ENCODE data around the gene PCDHB6.
A peak's percentile ranks its signal among the peaks of the same experiment; 100 is the strongest.
"Not testable (repeated sequence)": the region's sequence is repeated elsewhere in the genome, so short reads cannot be mapped to it uniquely, and the experiment has no call there.

PCDHB6 gene

DNA sequence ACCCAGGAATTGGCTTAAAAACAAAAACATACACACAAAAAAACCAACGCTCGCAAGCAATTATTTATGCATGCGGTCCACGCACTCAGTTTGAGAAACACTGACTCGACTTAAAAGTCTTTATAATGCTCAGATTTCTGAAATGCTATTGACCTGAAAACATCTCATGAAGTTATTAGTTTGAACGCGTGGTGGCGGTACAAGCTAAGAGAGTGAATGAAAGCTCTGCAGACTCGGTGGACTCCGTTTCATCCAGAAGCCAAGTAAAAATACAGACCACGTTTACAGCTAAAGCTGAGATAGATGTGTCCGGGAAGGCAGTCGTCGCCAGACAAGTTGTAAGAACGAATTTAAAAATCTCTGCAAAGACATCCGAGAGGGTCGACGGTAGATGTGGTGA is at the start of gene PCDHB6:
PCDHB6 (plus strand) TSS at position 246 of the 400 bp plus-strand sequence. CDS start 201 bp downstream, outside the sequence.
- DNase-seq (ENCODE audit: low spot score): peak; percentile 36

DNA sequence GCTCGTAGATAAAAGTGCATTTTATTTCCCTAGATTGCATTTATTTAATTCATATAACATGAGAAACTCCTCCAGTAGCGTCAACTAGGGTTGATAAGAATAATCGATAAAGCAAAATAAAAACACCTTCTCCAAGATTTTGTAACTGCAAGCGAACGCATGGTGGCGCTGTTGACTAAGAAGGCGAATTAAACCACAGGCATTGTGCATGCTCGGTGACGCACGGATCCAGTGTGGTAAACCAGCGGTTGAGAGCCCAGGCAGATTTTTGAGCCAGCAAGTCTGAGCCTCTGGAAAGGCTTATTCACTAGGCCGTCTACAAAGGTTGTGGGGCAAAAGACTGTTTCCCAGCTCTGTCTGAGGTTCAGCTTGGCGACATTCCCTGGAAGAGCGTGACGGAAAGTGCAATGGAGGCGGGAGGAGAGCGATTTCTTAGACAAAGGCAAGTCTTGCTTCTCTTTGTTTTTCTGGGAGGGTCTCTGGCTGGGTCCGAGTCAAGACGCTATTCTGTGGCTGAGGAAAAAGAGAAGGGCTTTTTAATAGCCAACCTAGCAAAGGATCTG is 49.5 kb upstream of the PCDHB6 start, which contains the start of gene PCDHB3:
PCDHB3 (plus strand) TSS at position 231 of the 563 bp plus-strand sequence; CDS start at position 408, 177 bp downstream.
- peak; percentile 70 for DNase-seq (ENCODE audit: low spot score)

DNA sequence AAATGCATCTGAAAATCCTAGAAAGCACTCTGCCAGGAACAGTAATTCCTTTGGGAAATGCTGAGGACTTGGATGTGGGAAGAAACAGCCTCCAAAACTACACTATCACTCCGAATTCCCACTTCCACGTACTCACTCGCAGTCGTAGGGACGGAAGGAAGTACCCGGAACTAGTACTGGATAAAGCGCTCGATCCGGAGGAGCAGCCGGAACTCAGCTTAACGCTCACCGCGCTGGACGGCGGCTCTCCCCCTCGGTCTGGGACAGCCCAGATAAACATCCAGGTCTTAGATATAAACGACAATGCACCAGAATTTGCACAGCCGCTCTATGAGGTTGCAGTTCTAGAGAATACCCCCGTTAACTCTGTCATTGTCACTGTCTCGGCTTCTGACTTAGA is 48.8 kb upstream of the PCDHB6 start:
- no peak for DNase-seq (ENCODE audit: low spot score)

DNA sequence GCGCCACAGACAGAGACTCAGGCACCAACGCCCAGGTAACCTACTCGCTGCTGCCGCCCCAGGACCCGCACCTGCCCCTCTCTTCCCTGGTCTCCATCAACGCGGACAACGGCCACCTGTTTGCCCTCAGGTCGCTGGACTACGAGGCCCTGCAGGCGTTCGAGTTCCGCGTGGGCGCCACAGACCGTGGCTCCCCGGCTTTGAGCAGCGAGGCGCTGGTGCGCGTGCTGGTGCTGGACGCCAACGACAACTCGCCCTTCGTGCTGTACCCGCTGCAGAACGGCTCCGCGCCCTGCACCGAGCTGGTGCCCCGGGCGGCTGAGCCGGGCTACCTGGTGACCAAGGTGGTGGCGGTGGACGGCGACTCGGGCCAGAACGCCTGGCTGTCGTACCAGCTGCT is 47.8 kb upstream of the PCDHB6 start:
- DNase-seq (ENCODE audit: low spot score): not testable (repeated sequence)

DNA sequence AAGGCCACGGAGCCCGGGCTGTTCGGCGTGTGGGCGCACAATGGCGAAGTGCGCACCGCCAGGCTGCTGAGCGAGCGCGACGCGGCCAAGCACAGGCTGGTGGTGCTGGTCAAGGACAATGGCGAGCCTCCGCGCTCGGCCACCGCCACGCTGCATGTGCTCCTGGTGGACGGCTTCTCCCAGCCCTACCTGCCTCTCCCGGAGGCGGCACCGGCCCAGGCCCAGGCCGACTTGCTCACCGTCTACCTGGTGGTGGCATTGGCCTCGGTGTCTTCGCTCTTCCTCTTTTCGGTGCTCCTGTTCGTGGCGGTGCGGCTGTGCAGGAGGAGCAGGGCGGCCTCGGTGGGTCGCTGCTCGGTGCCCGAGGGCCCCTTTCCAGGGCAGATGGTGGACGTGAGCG is 47.4 kb upstream of the PCDHB6 start:
- not testable (repeated sequence) for DNase-seq (ENCODE audit: low spot score)

DNA sequence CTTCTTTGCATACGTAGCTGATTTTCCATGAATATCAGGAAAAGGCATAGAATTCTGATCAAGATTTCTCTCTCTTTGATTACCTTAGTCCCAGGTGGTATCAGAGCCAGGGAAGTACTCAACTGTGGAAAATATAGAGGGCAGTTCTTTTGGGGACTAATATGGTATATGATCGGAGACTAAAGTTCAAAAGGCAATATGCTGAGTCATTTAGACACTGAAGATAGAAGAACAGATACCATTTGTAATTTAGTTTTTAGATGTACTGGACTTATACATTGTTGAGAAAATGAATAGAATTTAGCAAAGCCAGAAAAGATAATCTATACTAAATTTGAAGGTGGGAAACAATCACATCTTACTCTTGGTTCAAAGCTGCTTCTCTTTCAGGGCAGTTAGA is 44.5 kb upstream of the PCDHB6 start:
- DNase-seq (ENCODE audit: low spot score): no peak

DNA sequence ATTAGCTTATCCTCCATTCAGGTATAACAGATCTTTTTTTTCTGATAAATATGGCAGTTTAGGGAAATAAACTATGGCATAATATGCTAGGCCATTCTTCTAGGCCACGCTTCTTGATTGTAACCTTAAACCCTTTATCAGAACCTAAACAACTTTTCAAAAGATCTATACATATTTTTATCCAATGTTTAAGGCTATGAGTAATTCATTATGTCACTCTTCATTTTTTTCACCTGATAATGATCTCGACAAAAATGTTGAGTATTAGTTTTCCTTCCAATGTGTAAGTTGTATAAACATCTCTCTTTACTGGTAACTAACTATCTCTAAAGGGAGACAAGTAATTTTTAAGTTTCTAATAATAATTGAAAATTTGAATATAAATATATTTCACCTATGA is 30.6 kb upstream of the PCDHB6 start:
- DNase-seq (ENCODE audit: low spot score): no peak

DNA sequence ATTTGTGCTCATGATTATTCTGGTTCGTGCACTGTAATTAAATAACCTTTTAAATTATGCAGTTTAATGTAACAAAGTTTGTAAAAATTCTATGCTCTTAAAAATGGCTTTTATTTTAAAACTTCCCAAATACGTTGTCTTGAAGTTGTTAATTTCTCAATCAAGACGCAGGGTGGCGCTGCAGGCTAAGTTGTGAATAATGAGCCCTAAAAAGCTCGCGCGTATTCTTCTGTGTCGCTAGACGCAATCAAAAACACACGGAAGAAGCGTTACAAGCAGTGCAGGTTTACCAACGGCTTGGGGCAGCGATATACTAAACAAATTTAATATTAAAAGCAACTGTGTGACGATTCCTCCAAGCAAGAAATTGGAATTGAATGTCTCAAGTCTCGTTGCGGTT is 28.3 kb upstream of the PCDHB6 start, which contains the start of gene PCDHB4:
PCDHB4 (plus strand) TSS at position 256 of the 400 bp plus-strand sequence. CDS start 181 bp downstream, outside the sequence.
- DNase-seq (ENCODE audit: low spot score): no peak

DNA sequence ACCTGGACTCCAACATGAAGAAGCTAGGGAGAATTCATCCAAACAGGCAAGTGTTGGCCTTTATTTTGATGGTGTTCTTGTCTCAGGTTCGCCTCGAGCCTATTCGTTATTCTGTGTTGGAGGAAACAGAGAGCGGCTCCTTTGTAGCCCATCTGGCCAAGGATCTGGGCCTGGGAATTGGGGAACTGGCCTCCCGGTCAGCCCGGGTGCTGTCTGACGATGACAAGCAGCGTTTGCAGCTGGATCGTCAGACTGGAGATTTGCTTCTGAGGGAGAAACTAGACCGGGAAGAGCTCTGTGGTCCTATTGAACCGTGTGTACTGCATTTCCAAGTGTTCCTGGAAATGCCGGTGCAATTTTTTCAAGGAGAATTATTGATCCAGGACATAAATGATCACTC is 27.9 kb upstream of the PCDHB6 start:
- no peak for DNase-seq (ENCODE audit: low spot score)

DNA sequence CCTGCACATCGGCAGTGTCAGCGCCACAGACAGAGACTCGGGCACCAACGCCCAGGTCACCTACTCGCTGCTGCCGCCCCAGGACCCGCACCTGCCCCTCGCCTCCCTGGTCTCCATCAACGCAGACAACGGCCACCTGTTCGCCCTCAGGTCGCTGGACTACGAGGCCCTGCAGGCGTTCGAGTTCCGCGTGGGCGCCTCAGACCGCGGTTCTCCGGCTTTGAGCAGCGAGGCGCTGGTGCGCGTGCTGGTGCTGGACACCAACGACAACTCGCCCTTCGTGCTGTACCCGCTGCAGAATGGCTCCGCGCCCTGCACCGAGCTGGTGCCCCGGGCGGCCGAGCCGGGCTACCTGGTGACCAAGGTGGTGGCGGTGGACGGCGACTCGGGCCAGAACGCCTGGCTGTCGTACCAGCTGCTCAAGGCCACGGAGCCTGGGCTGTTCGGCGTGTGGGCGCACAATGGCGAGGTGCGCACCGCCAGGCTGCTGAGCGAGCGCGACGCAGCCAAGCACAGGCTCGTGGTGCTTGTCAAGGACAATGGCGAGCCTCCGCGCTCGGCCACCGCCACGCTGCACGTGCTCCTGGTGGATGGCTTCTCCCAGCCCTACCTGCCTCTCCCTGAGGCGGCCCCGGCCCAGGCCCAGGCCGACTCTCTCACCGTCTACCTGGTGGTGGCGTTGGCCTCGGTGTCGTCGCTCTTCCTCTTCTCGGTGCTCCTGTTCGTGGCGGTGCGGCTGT is 26.3 kb upstream of the PCDHB6 start:
- not testable (repeated sequence) for DNase-seq (ENCODE audit: low spot score)

DNA sequence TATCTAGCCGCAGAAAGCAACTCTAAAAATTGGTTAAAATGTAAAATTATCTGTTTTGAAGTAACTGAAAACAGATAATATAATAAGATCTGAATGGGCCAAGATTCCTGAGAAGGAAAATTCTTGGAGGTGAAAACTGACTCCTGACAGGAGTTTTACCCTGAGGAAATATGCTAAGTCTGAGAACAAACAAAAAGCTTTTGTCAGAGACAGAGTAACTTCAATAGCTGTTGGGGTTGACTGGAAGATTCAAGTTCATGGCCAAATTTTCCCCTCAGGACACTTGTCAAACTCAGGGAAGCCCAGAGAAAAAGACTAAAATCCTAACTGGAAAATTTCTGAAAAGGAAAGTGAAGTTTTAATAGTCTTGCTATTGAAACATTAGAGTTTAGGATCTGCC is 22.6 kb upstream of the PCDHB6 start:
- no peak for DNase-seq (ENCODE audit: low spot score)

DNA sequence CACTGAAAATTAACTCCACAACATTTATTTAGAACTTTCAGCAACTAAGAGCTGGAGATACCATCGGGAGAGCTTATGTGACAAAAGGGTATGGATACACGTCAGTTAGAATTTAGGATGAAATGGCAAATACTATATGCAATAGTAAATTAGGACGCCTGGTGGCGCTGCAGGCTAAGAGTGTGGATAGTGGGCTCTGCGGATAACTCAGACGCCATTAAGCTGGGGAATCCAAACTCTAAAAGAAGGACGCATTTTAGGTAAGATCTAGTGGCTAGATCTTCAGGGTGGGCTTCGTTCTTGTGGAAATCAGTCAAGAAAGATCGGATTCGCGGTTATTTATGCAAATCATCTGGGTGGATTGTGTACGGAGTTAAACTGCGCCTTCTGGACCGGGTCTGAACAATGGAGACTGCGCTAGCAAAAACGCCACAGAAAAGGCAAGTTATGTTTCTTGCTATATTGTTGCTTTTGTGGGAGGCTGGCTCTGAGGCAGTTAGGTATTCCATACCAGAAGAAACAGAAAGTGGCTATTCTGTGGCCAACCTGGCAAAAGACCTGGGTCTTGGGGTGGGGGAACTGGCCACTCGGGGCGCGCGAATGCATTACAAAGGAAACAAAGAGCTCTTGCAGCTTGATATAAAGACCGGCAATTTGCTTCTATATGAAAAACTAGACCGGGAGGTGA is 14.7 kb upstream of the PCDHB6 start, which contains the start of gene PCDHB5:
PCDHB5 (plus strand) TSS at position 177 of the 688 bp plus-strand sequence; CDS start at position 406, 229 bp downstream.
- DNase-seq (ENCODE audit: low spot score): peak; percentile 53

DNA sequence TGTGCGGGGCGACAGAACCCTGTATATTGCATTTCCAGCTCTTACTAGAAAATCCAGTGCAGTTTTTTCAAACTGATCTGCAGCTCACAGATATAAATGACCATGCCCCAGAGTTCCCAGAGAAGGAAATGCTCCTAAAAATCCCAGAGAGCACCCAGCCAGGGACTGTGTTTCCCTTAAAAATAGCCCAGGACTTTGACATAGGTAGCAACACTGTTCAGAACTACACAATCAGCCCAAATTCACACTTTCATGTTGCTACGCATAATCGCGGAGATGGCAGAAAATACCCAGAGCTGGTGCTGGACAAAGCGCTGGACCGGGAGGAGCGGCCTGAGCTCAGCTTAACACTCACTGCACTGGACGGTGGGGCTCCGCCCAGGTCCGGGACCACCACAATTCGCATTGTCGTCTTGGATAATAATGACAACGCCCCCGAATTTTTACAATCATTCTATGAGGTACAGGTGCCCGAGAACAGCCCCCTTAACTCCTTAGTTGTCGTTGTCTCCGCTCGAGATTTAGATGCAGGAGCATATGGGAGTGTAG is 14.1 kb upstream of the PCDHB6 start:
- DNase-seq (ENCODE audit: low spot score): no peak

DNA sequence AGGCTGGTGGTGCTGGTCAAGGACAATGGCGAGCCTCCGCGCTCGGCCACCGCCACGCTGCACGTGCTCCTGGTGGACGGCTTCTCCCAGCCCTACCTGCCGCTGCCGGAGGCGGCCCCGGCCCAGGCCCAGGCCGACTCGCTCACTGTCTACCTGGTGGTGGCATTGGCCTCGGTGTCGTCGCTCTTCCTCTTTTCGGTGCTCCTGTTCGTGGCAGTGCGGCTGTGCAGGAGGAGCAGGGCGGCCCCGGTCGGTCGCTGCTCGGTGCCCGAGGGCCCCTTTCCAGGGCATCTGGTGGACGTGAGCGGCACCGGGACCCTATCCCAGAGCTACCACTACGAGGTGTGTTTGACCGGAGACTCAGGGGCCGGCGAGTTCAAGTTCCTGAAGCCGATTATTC is 12.5 kb upstream of the PCDHB6 start:
- not testable (repeated sequence) for DNase-seq (ENCODE audit: low spot score)

DNA sequence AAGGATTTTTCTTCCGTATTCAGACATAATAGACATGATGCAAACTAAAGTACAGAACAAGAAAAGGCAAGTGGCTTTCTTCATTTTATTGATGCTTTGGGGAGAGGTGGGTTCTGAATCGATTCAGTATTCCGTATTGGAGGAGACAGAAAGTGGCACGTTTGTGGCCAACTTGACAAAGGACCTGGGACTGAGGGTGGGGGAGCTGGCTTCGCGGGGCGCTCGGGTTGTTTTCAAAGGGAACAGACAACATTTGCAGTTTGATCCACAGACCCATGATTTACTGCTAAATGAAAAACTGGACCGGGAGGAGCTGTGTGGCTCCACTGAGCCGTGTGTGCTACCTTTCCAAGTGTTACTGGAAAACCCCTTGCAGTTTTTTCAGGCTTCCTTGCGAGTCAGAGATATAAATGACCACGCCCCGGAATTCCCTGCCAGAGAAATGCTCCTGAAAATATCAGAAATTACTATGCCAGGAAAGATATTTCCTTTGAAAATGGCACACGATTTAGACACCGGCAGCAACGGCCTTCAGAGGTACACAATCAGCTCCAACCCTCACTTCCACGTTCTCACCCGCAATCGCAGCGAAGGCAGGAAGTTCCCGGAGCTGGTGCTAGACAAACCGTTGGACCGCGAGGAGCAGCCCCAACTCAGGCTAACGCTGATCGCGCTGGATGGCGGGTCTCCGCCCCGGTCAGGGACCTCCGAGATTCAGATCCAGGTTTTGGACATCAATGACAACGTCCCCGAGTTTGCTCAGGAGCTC is 551 bp downstream of the PCDHB6 start:
- DNase-seq (ENCODE audit: low spot score): no peak

DNA sequence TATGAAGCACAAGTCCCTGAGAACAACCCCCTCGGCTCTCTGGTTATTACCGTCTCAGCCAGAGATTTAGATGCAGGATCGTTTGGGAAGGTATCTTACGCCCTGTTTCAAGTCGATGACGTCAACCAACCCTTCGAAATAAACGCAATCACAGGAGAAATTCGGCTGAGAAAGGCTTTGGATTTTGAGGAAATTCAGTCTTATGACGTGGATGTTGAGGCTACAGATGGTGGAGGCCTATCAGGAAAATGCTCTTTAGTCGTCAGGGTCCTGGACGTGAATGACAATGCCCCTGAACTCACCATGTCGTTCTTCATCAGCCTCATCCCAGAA is 1.1 kb downstream of the PCDHB6 start:
- no peak for DNase-seq (ENCODE audit: low spot score)

DNA sequence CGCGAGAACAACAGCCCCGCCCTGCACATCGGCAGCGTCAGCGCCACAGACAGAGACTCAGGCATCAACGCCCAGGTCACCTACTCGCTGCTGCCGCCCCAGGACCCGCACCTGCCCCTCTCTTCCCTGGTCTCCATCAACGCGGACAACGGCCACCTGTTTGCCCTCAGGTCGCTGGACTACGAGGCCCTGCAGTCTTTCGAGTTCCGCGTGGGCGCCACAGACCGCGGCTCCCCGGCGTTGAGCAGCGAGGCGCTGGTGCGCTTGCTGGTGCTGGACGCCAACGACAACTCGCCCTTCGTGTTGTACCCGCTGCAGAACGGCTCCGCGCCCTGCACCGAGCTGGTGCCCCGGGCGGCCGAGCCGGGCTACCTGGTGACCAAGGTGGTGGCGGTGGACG is 1.8 kb downstream of the PCDHB6 start:
- DNase-seq (ENCODE audit: low spot score): not testable (repeated sequence)

DNA sequence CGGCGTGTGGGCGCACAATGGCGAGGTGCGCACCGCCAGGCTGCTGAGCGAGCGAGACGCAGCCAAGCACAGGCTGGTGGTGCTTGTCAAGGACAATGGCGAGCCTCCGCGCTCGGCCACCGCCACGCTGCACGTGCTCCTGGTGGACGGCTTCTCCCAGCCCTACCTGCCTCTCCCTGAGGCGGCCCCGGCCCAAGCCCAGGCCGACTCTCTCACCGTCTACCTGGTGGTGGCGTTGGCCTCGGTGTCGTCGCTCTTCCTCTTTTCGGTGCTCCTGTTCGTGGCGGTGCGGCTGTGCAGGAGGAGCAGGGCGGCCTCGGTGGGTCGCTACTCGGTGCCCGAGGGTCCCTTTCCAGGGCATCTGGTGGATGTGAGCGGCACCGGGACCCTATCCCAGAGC is 2.2 kb downstream of the PCDHB6 start:
- not testable (repeated sequence) for DNase-seq (ENCODE audit: low spot score)

DNA sequence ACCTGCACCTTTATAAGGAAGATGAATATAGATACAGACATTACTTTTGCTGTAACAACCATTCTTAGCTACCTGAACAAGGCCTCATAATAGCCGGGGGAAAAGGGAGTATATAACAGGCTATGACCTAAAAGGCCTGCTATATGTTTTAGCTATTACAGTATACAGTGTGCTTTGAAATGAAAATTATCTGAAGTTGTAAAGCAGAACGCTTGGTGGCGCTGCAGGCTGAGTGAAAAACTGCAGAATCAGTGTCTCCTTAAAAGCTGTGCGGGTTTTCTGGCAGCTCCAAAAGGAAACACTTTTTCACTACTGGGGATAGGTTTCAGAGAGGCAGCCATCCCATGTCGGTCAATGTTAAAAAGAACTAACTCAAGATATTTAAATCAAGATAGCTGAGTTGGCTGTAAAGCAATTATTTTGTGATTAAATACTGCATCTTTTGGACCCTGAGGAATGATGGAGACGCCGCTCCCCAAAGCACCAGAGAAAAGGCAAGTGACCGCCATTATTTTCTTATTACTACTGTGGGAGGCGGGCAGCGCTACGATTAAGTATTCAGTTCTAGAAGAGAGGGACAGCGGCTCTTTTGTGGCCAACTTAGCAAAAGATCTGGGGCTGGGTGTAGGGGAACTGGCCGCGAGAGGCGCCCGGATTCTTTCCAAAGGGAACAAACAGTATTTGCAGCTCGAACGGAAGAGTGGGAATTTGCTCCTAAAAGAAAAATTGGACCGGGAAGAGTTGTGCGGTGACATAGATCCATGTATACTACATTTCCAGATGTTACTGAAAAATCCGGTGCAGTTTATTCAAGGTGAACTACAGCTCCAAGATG is 5.9 kb downstream of the PCDHB6 start:
- no peak for DNase-seq (ENCODE audit: low spot score)

DNA sequence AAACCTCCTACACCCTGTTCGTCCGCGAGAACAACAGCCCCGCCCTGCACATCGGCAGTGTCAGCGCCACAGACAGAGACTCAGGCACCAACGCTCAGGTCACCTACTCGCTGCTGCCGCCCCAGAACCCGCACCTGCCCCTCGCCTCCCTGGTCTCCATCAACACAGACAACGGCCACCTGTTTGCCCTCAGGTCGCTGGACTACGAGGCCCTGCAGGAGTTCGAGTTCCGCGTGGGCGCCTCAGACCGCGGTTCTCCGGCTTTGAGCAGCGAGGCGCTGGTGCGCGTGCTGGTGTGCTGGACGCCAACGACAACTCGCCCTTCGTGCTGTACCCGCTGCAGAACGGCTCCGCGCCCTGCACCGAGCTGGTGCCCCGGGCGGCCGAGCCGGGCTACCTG is 7.5 kb downstream of the PCDHB6 start:
- DNase-seq (ENCODE audit: low spot score): not testable (repeated sequence)

DNA sequence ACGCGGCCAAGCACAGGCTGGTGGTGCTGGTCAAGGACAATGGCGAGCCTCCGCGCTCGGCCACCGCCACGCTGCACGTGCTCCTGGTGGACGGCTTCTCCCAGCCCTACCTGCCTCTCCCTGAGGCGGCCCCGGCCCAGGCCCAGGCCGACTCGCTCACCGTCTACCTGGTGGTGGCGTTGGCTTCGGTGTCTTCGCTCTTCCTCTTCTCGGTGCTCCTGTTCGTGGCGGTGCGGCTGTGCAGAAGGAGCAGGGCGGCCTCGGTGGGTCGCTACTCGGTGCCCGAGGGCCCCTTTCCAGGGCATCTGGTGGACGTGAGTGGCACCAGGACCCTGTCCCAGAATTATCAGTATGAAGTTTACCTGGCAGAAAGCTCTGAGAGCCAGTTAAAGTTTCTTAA is 8.0 kb downstream of the PCDHB6 start:
- DNase-seq (ENCODE audit: low spot score): not testable (repeated sequence)

All from kidney tubule cell (primary cell).